GM12878 (cell line): Measurements from ENCODE around the gene PRKCD. TPM values are rescaled to one million over a fixed set of nuclear protein-coding genes. Genes with fewer than 3 reads are reported as not detected.
A peak's percentile ranks its signal among the peaks of the same experiment; 100 is the strongest.

Experiments used
- ATAC-seq: fragments of 200-7000 bp; cut with Tn5 transposase; 3 replicates; pipeline ENCODE4 v1.9.1; 2020; ENCODE audit warnings: mild to moderate bottlenecking, moderate library complexity
- BruUV-seq: library from RNA; stranded (reverse); fragments of 400-500 nt; replicated peaks from 2 replicates; lab custom pipeline; 2021; lab: Mats Ljungman, UMichigan
- CTCF ChIA-PET: fragments of 300-600 bp; sonication (Branson Sonifier 250); formaldehyde crosslinking; extraction: SDS; loops from one replicate; lab custom pipeline; 2021; ENCODE audit warnings: inconsistent platforms; lab: Yijun Ruan, JAX
- POLR2A ChIA-PET: fragments of 350-600 bp; formaldehyde crosslinking; extraction: SDS; loops from one replicate; lab custom pipeline; 2021; ENCODE audit warnings: inconsistent platforms; lab: Charles Lee
- RAD21 ChIA-PET: fragments of 300-600 bp; sonication (Branson Sonifier 250); formaldehyde crosslinking; loops from one replicate; lab custom pipeline; 2023; ENCODE audit warnings: antibody characterized with exemption; ENCODE audit not compliant: unreplicated experiment; lab: Charles Lee
- SMC1A ChIA-PET: fragments of 300-600 bp; sonication (Branson Sonifier 250); formaldehyde crosslinking; loops from one replicate; lab custom pipeline; 2023; ENCODE audit not compliant: unreplicated experiment, uncharacterized antibody; lab: Charles Lee
- DNase-seq: peaks from one replicate; pipeline ENCODE4 v3.0.0-alpha.2; 2011; ENCODE audit warnings: low read depth, low spot score
- FAIRE-seq: peaks from 3 replicates; lab custom pipeline; 2011; peaks lifted over from hg19 to GRCh38; lab: Jason Lieb, UNC
- H2AFZ ChIP-seq: 2 replicates; pipeline ENCODE4 v1.6.0; 2011; ENCODE audit warnings: low read depth, low read length, control low read depth; ENCODE audit not compliant: control insufficient read depth
- H3K27ac ChIP-seq: 2 replicates; pipeline ENCODE4 v1.5.1; 2011; ENCODE audit warnings: control low read depth; ENCODE audit not compliant: control insufficient read depth, insufficient read depth
- H3K27me3 ChIP-seq, 2 experiments: replicated peaks in 1 of 2; 2 replicates each; pipeline versions ENCODE4 v1.6.0 to v1.6.1; 2011; ENCODE audit warnings: low read length in 1 of 2; ENCODE audit not compliant: control insufficient read depth in 2 of 2, insufficient read depth in 2 of 2
- H3K36me3 ChIP-seq, 2 experiments: 2 replicates each; pipeline ENCODE4 v1.5.1; 2011; ENCODE audit warnings: low read length in 1 of 2; ENCODE audit not compliant: control insufficient read depth in 2 of 2, insufficient read depth in 2 of 2
- H3K4me1 ChIP-seq: 2 replicates; pipeline ENCODE4 v1.6.1; 2011; ENCODE audit warnings: mild to moderate bottlenecking, low read length, moderate library complexity, mixed read lengths; ENCODE audit not compliant: control insufficient read depth, insufficient read depth
- H3K4me2 ChIP-seq: 2 replicates; pipeline ENCODE4 v1.6.0; 2011; ENCODE audit warnings: control low read depth; ENCODE audit not compliant: control insufficient read depth, insufficient read depth
- H3K4me3 ChIP-seq: fragments of 200-600 bp; sonication (generic); 2 replicates; pipeline ENCODE4 v1.5.1; 2016
- H3K79me2 ChIP-seq: 2 replicates; pipeline ENCODE4 v1.6.0; 2011; ENCODE audit warnings: low read length; ENCODE audit not compliant: control insufficient read depth, insufficient read depth
- H3K9ac ChIP-seq: 2 replicates; pipeline ENCODE4 v1.8.0; 2011; ENCODE audit warnings: low read length, control low read depth, mixed read lengths; ENCODE audit not compliant: control insufficient read depth, insufficient read depth
- H3K9me3 ChIP-seq: replicated peaks from 3 replicates; pipeline ENCODE4 v1.5.1; 2011; ENCODE audit warnings: mild to moderate bottlenecking, low read length; ENCODE audit not compliant: control insufficient read depth, insufficient read depth
- H4K20me1 ChIP-seq: 2 replicates; pipeline ENCODE4 v1.6.0; 2011; ENCODE audit not compliant: control insufficient read depth, insufficient read depth
- ATF7 ChIP-seq: fragments of 450-650 bp; IDR thresholded peaks from 2 replicates; pipeline ENCODE4 v1.6.1; 2016; ENCODE audit warnings: low read depth, mild to moderate bottlenecking
- BCL3 ChIP-seq: IDR thresholded peaks from 2 replicates; pipeline ENCODE4 v1.6.1; 2011; ENCODE audit warnings: borderline replicate concordance, low read depth, mild to moderate bottlenecking, moderate library complexity, low read length; ENCODE audit not compliant: insufficient read depth, poor library complexity, severe bottlenecking
- CBFB ChIP-seq: IDR thresholded peaks from 2 replicates; pipeline ENCODE4 v1.6.1; 2016; ENCODE audit warnings: antibody characterized with exemption, low read depth
- CEBPB ChIP-seq, 2 experiments: fragments of 150-350 bp in 1 of 2; IDR thresholded peaks; 2 replicates each; pipeline ENCODE4 v1.6.1; 2012 to 2014; ENCODE audit warnings: low read depth in 2 of 2, low read length in 2 of 2, borderline replicate concordance in 1 of 2, inconsistent platforms in 1 of 2
- CHD2 ChIP-seq: IDR thresholded peaks from 2 replicates; pipeline ENCODE4 v1.6.1; 2011; ENCODE audit warnings: low read depth, low read length, improper control_type of control experiment, borderline replicate concordance
- EED ChIP-seq: sonication (generic); IDR thresholded peaks from 2 replicates; pipeline ENCODE4 v1.6.1; 2016; ENCODE audit warnings: antibody characterized with exemption, low read depth
- MTA3 ChIP-seq: IDR thresholded peaks from 2 replicates; pipeline ENCODE4 v1.6.1; 2012; ENCODE audit warnings: low read length, inconsistent platforms, borderline replicate concordance
- POU2F2 ChIP-seq: IDR thresholded peaks from 3 replicates; pipeline ENCODE4 v1.6.1; 2011; ENCODE audit warnings: low read depth, mild to moderate bottlenecking, low read length, borderline replicate concordance
- RELB ChIP-seq: fragments of 450-650 bp; IDR thresholded peaks from 2 replicates; pipeline ENCODE4 v1.6.1; 2017; ENCODE audit warnings: low read depth, mild to moderate bottlenecking, moderate library complexity
- REST ChIP-seq: IDR thresholded peaks from 2 replicates; pipeline ENCODE4 v1.6.1; 2012; ENCODE audit warnings: mild to moderate bottlenecking, low read depth, low read length
- SP1 ChIP-seq: IDR thresholded peaks from one replicate; pipeline ENCODE4 v1.6.1; 2011; ENCODE audit warnings: low read depth, low read length
- YBX1 ChIP-seq: fragments of 450-650 bp; IDR thresholded peaks from 2 replicates; pipeline ENCODE4 v1.6.1; 2016; ENCODE audit warnings: antibody characterized with exemption
- ZNF207 ChIP-seq: fragments of 450-650 bp; IDR thresholded peaks from 2 replicates; pipeline ENCODE4 v1.6.1; 2014; ENCODE audit warnings: antibody characterized with exemption, mild to moderate bottlenecking, borderline replicate concordance
- WGBS: methylation state at CpG from one replicate; pipeline ENCODE4 v1.1.6; 2016; ENCODE audit warnings: low lambda C conversion rate; ENCODE audit not compliant: insufficient replicate concordance, insufficient coverage; ENCODE audit errors: missing lambda C conversion rate; 5-methylcytosine and 5-hydroxymethylcytosine counted together
- in situ Hi-C: fragments of 300-500 bp; cut with MboI; formaldehyde crosslinking; loops from 9 replicates; pipeline ENCODE4 v1.14.3; 2018; ENCODE audit warnings: mixed read lengths
- intact Hi-C: fragments of 100-400 bp; cut with micrococcal nuclease; formaldehyde crosslinking; loops from one replicate; pipeline ENCODE4 v1.14.2; 2022; ENCODE audit not compliant: unreplicated experiment
- polyA plus RNA-seq, 11 experiments: library from polyadenylated mRNA; depleted of rRNA in 4 of 11; unstranded in 6 of 11; stranded (reverse) in 5 of 11; fragments of >200 nt; fragmentation: Nextera tagmentation in 4 of 11; fragmentation: Illumina TruSeq in 1 of 11; extraction: Ambion mirVana in 4 of 11; extraction: Trizol in 1 of 11; gene quantifications; 1 replicate in 1 of 11; 2 replicates in 10 of 11; pipeline versions ENCODE4 v1.2.1 to v1.2.3, GENCODE V29; 2011 to 2016; ENCODE audit warnings: inconsistent platforms in 2 of 11, missing spikeins in 2 of 11, low read depth in 1 of 11
- total RNA-seq, 4 experiments: library from RNA; depleted of rRNA in 3 of 4; stranded (reverse); fragments of >200 nt in 3 of 4; fragmentation: Illumina TruSeq in 1 of 4; extraction: Trizol in 1 of 4; gene quantifications; 2 replicates each; pipeline versions ENCODE4 v1.2.1 to v1.2.3, GENCODE V29; 2013 to 2021

PRKCD gene
- total and polyA plus RNA-seq, 10 of the 15 experiments (the other 5 are each of a cell fraction or from before 2014, with no cell fraction given): 10.0 to 114 (median 42.4) TPM

GRCh38 chr3:53180305-53181023 is 19.5 kb downstream of the PRKCD start:
- Histone ChIP-seq H3K9me3 (no peaks in the 10 kb centered on the region), H3K36me3 (peaks cover 34 to 53% of the 10 kb centered on the region in 2 experiments), H3K4me3 (peak overlapping the region; percentile 19; the same call in 1 of the 2 replicates), H3K79me2 (peaks cover 32% of the 10 kb centered on the region), H3K4me2 (peak overlapping the region; percentile 75), H3K27me3 (no peaks in the 10 kb centered on the region), H4K20me1 (no peaks in the 10 kb centered on the region), H3K27ac (peak overlapping the region; percentile 93), H3K9ac (peak overlapping the region; percentile 56), H2AFZ (peak overlapping the region; percentile 42), H3K4me1 (peaks cover 47% of the 10 kb centered on the region)
- ChIA-PET SMC1A (interaction anchor here (0.6 to 4.6 kb wide), 18 partner anchors 9 to 78 kb away, joined by 3 to 21 read pairs (median 5); partner anchors contain the start of gene PRKCD), RAD21 (interaction anchor here (0.6 to 3.3 kb wide), 8 partner anchors 10 to 65 kb away, joined by 3 to 29 read pairs (median 9); partner anchors contain the start of gene PRKCD), CTCF (interaction anchor here (0.6 to 4.5 kb wide), 8 partner anchors 11 to 71 kb away, joined by 3 to 25 read pairs (median 4); no protein-coding TSS in a partner anchor), POLR2A (interaction anchor here (0.6 to 3.1 kb wide), 15 partner anchors 9 to 78 kb away, joined by 3 to 22 read pairs (median 4); no protein-coding TSS in a partner anchor)
- BruUV-seq: no TSS peak
- 0% methylated on average over 11 of the region's 11 CpGs for WGBS
- in situ Hi-C loops: no loop called here
- intact Hi-C loops: loop anchor here (1.0 kb wide), 2 partner anchors 10 to 17 kb away; no protein-coding TSS in a partner anchor
- FAIRE-seq: peak; percentile 91
- DNase-seq: peak; percentile 84
- ATAC-seq: peak; percentile 97
- TF ChIP-seq CBFB (peak; percentile 65; the same call in 1 of the 2 replicates), CHD2 (peak; percentile 84), BCL3 (peak; percentile 98), POU2F2 (peak; percentile 63; the same call in 1 of the 3 replicates), ZNF207 (0 out of 2 replicates have a peak, but pooled peaks have one; percentile 23), ATF7 (0 out of 2 replicates have a peak, but pooled peaks have one; percentile 35), CEBPB (IDR thresholded peaks at IDR 0.05; ENCODE audit: borderline replicate concordance in 1 of 2, low read depth in 2 of 2, low read length in 2 of 2) (no peak), EED (peak; percentile 93), MTA3 (no peak), YBX1 (no peak), SP1 (peak; percentile 75), RELB (peak; percentile 83), REST (no peak)
